HG03135 (cell line): ENCODE results near the gene ZFP37.
A peak's percentile ranks its signal among the peaks of the same experiment; 100 is the strongest.
"Not testable (repeated sequence)": the region's sequence is repeated elsewhere in the genome, so short reads cannot be mapped to it uniquely, and the experiment has no call there.

Experiments
- ATAC-seq: cut with Tn5 transposase; IDR thresholded peaks from one replicate; pipeline ENCODE4 v1.9.1; 2021; ENCODE audit warnings: mild to moderate bottlenecking, moderate library complexity; ENCODE audit not compliant: unreplicated experiment

Gene ZFP37

GRCh38 chr9:113056191-113057106 is at the start of gene ZFP37:
Gene ZFP37 (minus strand): TSS chr9:113056724. CDS start chr9:113056688, 36 bp downstream.
- peak; percentile 96 for ATAC-seq

- not testable (repeated sequence) for ATAC-seq
Observed at GRCh38 chr9:113105345-113105744, 48.8 kb upstream of the ZFP37 start.

GRCh38 chr9:113095561-113095960 is 39.0 kb upstream of the ZFP37 start:
- no peak for ATAC-seq

- ATAC-seq = not testable (repeated sequence)
Observed at GRCh38 chr9:113089924-113090323, 33.4 kb upstream of the ZFP37 start.

- ATAC-seq = not testable (repeated sequence)
Observed at GRCh38 chr9:113089143-113089505, 32.6 kb upstream of the ZFP37 start.

GRCh38 chr9:113088456-113089142 is 32.1 kb upstream of the ZFP37 start:
- not testable (repeated sequence) for ATAC-seq

GRCh38 chr9:113062932-113063310 is 6.4 kb upstream of the ZFP37 start:
- not testable (repeated sequence) for ATAC-seq

GRCh38 chr9:113062256-113062931 is 5.9 kb upstream of the ZFP37 start:
- ATAC-seq = not testable (repeated sequence)

- ATAC-seq = not testable (repeated sequence)
Observed at GRCh38 chr9:113061072-113061850, 4.7 kb upstream of the ZFP37 start.

- not testable (repeated sequence) for ATAC-seq
Observed at GRCh38 chr9:113059581-113060284, 3.2 kb upstream of the ZFP37 start.

- no peak for ATAC-seq
Observed at GRCh38 chr9:113057193-113057592, 669 bp upstream of the ZFP37 start.

- ATAC-seq = no peak
Observed at GRCh38 chr9:113042884-113043657, 13.5 kb downstream of the ZFP37 start.

GRCh38 chr9:113026200-113026599 is 30.3 kb downstream of the ZFP37 start:
- ATAC-seq = no peak

- no peak for ATAC-seq
Observed at GRCh38 chr9:113018247-113018646, 38.3 kb downstream of the ZFP37 start.

GRCh38 chr9:113012492-113012891 is 44.0 kb downstream of the ZFP37 start:
- no peak for ATAC-seq

- ATAC-seq = no peak
Observed at GRCh38 chr9:113011911-113012381, 44.6 kb downstream of the ZFP37 start, which contains the start of gene ZNF883. Gene ZNF883 (minus strand): TSS chr9:113012192.

GRCh38 chr9:113005777-113006176 is 50.7 kb downstream of the ZFP37 start:
- no peak for ATAC-seq

GRCh38 chr9:112997236-112997941 is 59.1 kb downstream of the ZFP37 start:
- no peak for ATAC-seq
